NCI-H748 (cell line): ENCODE results near the gene DIPK1B.

Source experiments
- DNase-seq: peaks from one replicate; lab custom pipeline; 2025; ENCODE audit not compliant: unreplicated experiment; lab: John Stamatoyannopoulos, UW

DIPK1B gene

GRCh38 chr9:136686534-136686793 is 25.9 kb upstream of the DIPK1B start:
- no peak for DNase-seq

- DNase-seq, result peak; percentile 75
Observed at GRCh38 chr9:136686794-136687711, 25.3 kb upstream of the DIPK1B start, which contains the start of gene AGPAT2. TSS of gene AGPAT2 (minus strand) at chr9:136687457. CDS start at chr9:136687357, 100 bp downstream.

GRCh38 chr9:136687721-136688223 is 24.6 kb upstream of the DIPK1B start:
- peak; percentile 58 for DNase-seq

GRCh38 chr9:136688274-136689107 is 23.9 kb upstream of the DIPK1B start:
- DNase-seq, result no peak

- no peak for DNase-seq
Observed at GRCh38 chr9:136689108-136689460, 23.3 kb upstream of the DIPK1B start.

GRCh38 chr9:136690104-136690805 is 22.1 kb upstream of the DIPK1B start:
- DNase-seq, result no peak

- DNase-seq, result no peak
Observed at GRCh38 chr9:136690806-136691261, 21.5 kb upstream of the DIPK1B start.

- no peak for DNase-seq
Observed at GRCh38 chr9:136691316-136692184, 20.8 kb upstream of the DIPK1B start.

- DNase-seq, result no peak
Observed at GRCh38 chr9:136692185-136693134, 19.9 kb upstream of the DIPK1B start.

GRCh38 chr9:136693135-136693489 is 19.3 kb upstream of the DIPK1B start:
- DNase-seq, result no peak

GRCh38 chr9:136693490-136694162 is 18.7 kb upstream of the DIPK1B start:
- DNase-seq, result no peak

GRCh38 chr9:136694163-136694871 is 18.1 kb upstream of the DIPK1B start:
- DNase-seq, result peak; percentile 56

GRCh38 chr9:136694872-136695247 is 17.5 kb upstream of the DIPK1B start:
- no peak for DNase-seq

GRCh38 chr9:136695435-136695895 is 16.9 kb upstream of the DIPK1B start:
- DNase-seq, result peak; percentile 88

GRCh38 chr9:136695955-136696354 is 16.4 kb upstream of the DIPK1B start:
- peak; percentile 37 for DNase-seq

GRCh38 chr9:136696502-136696901 is 15.9 kb upstream of the DIPK1B start:
- no peak for DNase-seq

- no peak for DNase-seq
Observed at GRCh38 chr9:136697146-136697820, 15.1 kb upstream of the DIPK1B start.
